ENCODE measurements around the gene ADAMTS2.

Gene ADAMTS2

GRCh38 chr5:179373961-179374505, 28.8 kb upstream of the ADAMTS2 start:
- DNase-seq = no peak
- in situ Hi-C loops (cut with HindIII; ENCODE audit: low pct_ligation_motif_present, low pct_unique_long_range_greater_than_20kb, low sequenced_read_pairs) = no loop called here

- in situ Hi-C loops (cut with HindIII; ENCODE audit: low pct_ligation_motif_present, low pct_unique_long_range_greater_than_20kb, low sequenced_read_pairs) = no loop called here
- no peak for DNase-seq
These were observed 28.1 kb upstream of the ADAMTS2 start for GRCh38 chr5:179373101-179373934.

GRCh38 chr5:179371681-179372680, 26.7 kb upstream of the ADAMTS2 start:
- DNase-seq = no peak
- in situ Hi-C loops (cut with HindIII; ENCODE audit: low pct_ligation_motif_present, low pct_unique_long_range_greater_than_20kb, low sequenced_read_pairs) = no loop called here

GRCh38 chr5:179371121-179371510, 25.9 kb upstream of the ADAMTS2 start:
- in situ Hi-C loops (cut with HindIII; ENCODE audit: low pct_ligation_motif_present, low pct_unique_long_range_greater_than_20kb, low sequenced_read_pairs) = no loop called here
- DNase-seq = no peak

GRCh38 chr5:179370490-179371120, 25.3 kb upstream of the ADAMTS2 start:
- in situ Hi-C loops (cut with HindIII; ENCODE audit: low pct_ligation_motif_present, low pct_unique_long_range_greater_than_20kb, low sequenced_read_pairs) = no loop called here
- DNase-seq = no peak

- no peak for DNase-seq
- in situ Hi-C loops (cut with HindIII; ENCODE audit: low pct_ligation_motif_present, low pct_unique_long_range_greater_than_20kb, low sequenced_read_pairs) = no loop called here
These were observed 24.2 kb upstream of the ADAMTS2 start for GRCh38 chr5:179369530-179369884.

GRCh38 chr5:179368806-179369529, 23.7 kb upstream of the ADAMTS2 start:
- in situ Hi-C loops (cut with HindIII; ENCODE audit: low pct_ligation_motif_present, low pct_unique_long_range_greater_than_20kb, low sequenced_read_pairs) = no loop called here

GRCh38 chr5:179368126-179368805, 23.0 kb upstream of the ADAMTS2 start:
- in situ Hi-C loops (cut with HindIII; ENCODE audit: low pct_ligation_motif_present, low pct_unique_long_range_greater_than_20kb, low sequenced_read_pairs) = no loop called here

More at GRCh38 chr5:179368806-179369529, 23.7 kb upstream of the ADAMTS2 start:
- DNase-seq = no peak

GRCh38 chr5:179367491-179367890, 22.2 kb upstream of the ADAMTS2 start:
- in situ Hi-C loops (cut with HindIII; ENCODE audit: low pct_ligation_motif_present, low pct_unique_long_range_greater_than_20kb, low sequenced_read_pairs) = no loop called here
- no peak for DNase-seq

More at GRCh38 chr5:179368126-179368805, 23.0 kb upstream of the ADAMTS2 start:
- no peak for DNase-seq

- DNase-seq = no peak
- in situ Hi-C loops (cut with HindIII; ENCODE audit: low pct_ligation_motif_present, low pct_unique_long_range_greater_than_20kb, low sequenced_read_pairs) = no loop called here
These were observed 17.1 kb upstream of the ADAMTS2 start for GRCh38 chr5:179362355-179362754.

- in situ Hi-C loops (cut with HindIII; ENCODE audit: low pct_ligation_motif_present, low pct_unique_long_range_greater_than_20kb, low sequenced_read_pairs) = no loop called here
- DNase-seq = no peak
These were observed 15.9 kb upstream of the ADAMTS2 start for GRCh38 chr5:179361037-179361603.

GRCh38 chr5:179357031-179357430, 11.8 kb upstream of the ADAMTS2 start:
- in situ Hi-C loops (cut with HindIII; ENCODE audit: low pct_ligation_motif_present, low pct_unique_long_range_greater_than_20kb, low sequenced_read_pairs) = no loop called here
- no peak for DNase-seq

- DNase-seq = no peak
- in situ Hi-C loops (cut with HindIII; ENCODE audit: low pct_ligation_motif_present, low pct_unique_long_range_greater_than_20kb, low sequenced_read_pairs) = no loop called here
These were observed 11.0 kb upstream of the ADAMTS2 start for GRCh38 chr5:179355976-179356974.

GRCh38 chr5:179354305-179354882, 9.1 kb upstream of the ADAMTS2 start:
- in situ Hi-C loops (cut with HindIII; ENCODE audit: low pct_ligation_motif_present, low pct_unique_long_range_greater_than_20kb, low sequenced_read_pairs) = no loop called here

GRCh38 chr5:179348843-179349242, 3.6 kb upstream of the ADAMTS2 start:
- in situ Hi-C loops (cut with HindIII; ENCODE audit: low pct_ligation_motif_present, low pct_unique_long_range_greater_than_20kb, low sequenced_read_pairs) = no loop called here
- no peak for DNase-seq

More at GRCh38 chr5:179354305-179354882, 9.1 kb upstream of the ADAMTS2 start:
- no peak for DNase-seq

- in situ Hi-C loops (cut with HindIII; ENCODE audit: low pct_ligation_motif_present, low pct_unique_long_range_greater_than_20kb, low sequenced_read_pairs) = no loop called here
- DNase-seq = no peak
These were observed 2.8 kb upstream of the ADAMTS2 start for GRCh38 chr5:179348011-179348530.

Data from ACHN (cell line).